Cardiac fibroblast (primary cell): Measurements from ENCODE around the gene GAL3ST2.
"Not testable (repeated sequence)": the region's sequence is repeated elsewhere in the genome, so short reads cannot be mapped to it uniquely, and the experiment has no call there.

Experiments used
- DNase-seq, 2 donors: peaks; one replicate each; pipeline versions ENCODE4 v3.0.0 to v3.0.0-alpha.2; 2010; ENCODE audit warnings: low read depth in 2 of 2
- H3K4me3 ChIP-seq, 2 donors: replicated peaks in 1 of 2; 1 replicate in 1 of 2; 2 replicates in 1 of 2; pipeline ENCODE4 v1.5.1; 2011; ENCODE audit warnings: low read depth in 2 of 2, low read length in 2 of 2, mild to moderate bottlenecking in 2 of 2, moderate library complexity in 1 of 2
- TF ChIP-seq, protein P1 (sequence below): IDR thresholded peaks from one replicate; pipeline ENCODE4 v1.5.1; 2011; ENCODE audit warnings: low read depth, mild to moderate bottlenecking, low read length, inconsistent platforms

Gene GAL3ST2

DNA sequence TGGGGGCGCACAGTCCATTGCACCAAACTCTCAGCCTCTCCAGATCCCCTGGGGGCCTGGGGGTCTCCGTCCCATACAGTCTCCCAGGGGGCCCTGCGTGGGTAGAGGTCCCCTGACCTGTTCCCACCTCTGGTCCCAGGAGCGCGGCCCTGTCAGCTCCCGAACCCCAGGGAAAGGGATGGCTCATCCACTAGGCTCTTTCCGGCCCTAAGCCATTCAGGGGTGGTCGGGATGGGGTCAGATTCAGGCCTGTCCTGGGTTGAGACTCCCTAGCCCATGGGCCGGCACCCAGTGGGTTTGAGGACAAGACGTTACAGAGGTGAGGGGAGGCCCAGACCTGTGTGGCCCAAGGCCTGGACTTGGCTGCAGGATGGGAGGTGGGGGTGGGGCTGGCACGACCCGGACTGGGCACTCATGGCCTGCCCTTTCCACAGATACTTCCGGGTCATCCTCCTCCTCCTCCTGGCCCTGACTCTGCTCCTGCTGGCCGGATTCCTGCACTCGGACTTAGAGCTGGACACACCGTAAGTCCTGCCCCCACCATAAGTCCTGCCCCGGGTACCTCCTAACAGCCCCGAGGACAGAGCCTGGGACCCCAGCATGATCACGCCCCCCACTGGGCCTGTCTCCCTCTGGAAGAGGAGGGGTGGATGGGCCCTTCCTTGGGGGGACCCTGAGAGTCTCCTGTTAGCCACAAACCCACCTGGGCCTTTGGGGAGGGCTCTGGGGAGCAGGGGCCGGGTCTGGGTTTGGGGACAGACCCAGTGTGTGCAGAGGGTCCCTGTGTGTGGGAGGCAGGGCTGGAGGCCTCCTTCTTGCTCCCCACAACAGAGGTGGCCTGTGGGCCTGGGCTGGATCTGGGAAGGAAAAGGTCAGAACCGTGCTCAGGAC lies 22.3 kb downstream of the GAL3ST2 start:
- DNase-seq = no peak
- no peak overlapping the region for H3K4me3 ChIP-seq
- TF ChIP-seq, protein P1, sequence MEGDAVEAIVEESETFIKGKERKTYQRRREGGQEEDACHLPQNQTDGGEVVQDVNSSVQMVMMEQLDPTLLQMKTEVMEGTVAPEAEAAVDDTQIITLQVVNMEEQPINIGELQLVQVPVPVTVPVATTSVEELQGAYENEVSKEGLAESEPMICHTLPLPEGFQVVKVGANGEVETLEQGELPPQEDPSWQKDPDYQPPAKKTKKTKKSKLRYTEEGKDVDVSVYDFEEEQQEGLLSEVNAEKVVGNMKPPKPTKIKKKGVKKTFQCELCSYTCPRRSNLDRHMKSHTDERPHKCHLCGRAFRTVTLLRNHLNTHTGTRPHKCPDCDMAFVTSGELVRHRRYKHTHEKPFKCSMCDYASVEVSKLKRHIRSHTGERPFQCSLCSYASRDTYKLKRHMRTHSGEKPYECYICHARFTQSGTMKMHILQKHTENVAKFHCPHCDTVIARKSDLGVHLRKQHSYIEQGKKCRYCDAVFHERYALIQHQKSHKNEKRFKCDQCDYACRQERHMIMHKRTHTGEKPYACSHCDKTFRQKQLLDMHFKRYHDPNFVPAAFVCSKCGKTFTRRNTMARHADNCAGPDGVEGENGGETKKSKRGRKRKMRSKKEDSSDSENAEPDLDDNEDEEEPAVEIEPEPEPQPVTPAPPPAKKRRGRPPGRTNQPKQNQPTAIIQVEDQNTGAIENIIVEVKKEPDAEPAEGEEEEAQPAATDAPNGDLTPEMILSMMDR = no peak

DNA sequence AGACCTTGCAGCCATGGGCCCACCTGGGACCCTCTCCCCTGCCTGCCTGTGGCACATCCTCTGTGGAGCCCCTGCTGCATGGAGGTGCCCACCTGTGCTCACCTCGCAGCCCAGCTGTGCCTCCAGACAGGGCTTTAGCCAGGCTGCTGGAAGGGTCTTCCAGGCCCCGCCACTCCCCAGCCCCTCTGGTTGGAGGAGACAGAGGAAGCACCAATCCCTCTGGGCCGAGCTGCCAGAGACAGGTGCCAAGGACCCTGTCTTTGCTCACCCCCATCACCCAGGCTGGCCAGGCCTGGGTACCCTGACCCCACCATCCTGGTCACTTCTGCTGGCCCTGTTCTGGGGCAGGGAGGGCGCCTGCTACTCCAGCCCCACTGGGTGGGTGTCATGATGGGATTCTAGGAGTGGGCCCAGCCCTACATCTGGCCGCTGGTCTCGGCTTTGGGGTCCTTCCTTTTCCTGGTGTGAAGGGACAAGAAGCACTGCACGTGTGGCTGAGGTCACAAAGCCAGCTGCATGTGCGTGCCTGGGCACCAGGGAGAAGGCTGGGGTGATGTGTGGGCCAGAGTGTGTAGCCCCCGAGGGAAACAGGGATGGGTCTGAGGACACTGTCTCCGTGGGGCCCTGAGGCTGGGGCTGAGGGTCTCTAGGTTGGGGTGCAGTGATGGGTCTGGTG lies 23.0 kb downstream of the GAL3ST2 start:
- TF ChIP-seq, protein P1 = no peak
- no peak for DNase-seq

DNA sequence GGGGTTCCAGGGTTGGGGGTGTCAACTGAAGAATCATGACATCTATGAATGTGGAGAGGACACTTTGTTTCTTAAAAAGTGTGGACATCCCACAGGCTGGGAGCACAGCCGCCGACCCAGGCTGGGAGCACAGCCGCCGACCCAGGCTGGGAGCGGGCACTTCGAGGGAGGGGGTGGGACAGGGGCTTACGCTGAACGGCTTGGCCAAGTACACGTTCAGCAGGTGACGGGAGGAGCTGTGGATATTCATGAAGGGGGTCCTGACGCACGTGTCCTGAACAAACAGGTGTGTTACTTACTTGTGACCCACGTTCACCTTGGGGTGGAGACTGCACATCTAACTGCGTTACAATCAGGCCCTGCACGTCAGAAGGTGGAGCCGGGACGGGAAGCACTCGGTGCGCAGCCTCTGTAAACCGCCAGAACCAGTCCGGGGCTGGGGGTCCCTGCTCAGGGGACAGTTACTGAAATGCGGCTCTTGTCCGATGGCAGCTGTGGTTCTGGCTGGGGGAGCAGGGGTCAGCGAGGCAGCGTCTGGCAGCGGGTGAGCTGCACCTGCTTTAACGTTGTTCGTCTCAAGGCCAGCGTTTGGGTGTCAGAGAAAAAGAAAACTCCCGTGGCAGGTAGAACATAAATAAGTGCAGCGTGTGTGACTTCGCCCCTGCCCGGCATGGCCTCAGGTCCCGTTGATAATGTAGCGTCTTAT lies 23.7 kb downstream of the GAL3ST2 start:
- H3K4me3 ChIP-seq, DNase-seq: not testable (repeated sequence)

More for the DNA sequence above, 23.0 kb downstream of the GAL3ST2 start:
- no peak overlapping the region for H3K4me3 ChIP-seq

DNA sequence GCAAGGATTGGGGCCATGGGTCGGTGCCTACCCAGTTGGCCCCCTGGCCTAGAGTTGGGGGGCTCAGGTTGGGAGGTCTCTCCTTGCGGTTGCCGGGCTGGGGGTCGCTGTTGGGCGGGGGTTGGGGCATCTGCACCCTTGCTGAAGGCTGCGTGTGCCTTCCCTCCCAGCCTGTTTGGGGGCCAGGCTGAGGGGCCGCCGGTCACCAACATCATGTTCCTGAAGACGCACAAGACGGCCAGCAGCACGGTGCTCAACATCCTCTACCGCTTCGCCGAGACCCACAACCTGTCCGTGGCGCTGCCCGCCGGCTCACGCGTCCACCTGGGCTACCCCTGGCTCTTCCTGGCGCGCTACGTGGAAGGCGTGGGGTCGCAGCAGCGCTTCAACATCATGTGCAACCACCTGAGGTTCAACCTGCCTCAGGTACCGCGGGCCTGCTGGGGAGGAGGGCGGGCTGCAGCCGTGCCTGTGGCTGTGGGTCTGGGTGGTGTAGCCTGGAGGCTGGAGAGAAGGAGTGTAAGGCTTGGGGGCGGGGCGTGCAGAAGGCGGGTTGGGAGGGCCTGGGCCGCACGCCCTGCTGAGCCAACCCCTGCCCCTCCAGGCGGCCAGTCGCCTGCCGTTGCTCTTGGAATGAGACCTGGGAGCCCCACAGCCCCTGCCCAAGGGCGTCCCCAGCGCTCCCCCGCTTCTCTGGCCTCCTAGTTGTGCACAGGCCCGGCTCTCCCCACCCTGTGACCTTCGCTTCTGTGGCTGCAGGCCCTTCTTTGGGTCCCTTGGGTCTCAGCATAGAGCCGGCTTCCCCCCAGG lies 25.2 kb downstream of the GAL3ST2 start:
- TF ChIP-seq, protein P1 = no peak
- no peak overlapping the region for H3K4me3 ChIP-seq
- DNase-seq = no peak

DNA sequence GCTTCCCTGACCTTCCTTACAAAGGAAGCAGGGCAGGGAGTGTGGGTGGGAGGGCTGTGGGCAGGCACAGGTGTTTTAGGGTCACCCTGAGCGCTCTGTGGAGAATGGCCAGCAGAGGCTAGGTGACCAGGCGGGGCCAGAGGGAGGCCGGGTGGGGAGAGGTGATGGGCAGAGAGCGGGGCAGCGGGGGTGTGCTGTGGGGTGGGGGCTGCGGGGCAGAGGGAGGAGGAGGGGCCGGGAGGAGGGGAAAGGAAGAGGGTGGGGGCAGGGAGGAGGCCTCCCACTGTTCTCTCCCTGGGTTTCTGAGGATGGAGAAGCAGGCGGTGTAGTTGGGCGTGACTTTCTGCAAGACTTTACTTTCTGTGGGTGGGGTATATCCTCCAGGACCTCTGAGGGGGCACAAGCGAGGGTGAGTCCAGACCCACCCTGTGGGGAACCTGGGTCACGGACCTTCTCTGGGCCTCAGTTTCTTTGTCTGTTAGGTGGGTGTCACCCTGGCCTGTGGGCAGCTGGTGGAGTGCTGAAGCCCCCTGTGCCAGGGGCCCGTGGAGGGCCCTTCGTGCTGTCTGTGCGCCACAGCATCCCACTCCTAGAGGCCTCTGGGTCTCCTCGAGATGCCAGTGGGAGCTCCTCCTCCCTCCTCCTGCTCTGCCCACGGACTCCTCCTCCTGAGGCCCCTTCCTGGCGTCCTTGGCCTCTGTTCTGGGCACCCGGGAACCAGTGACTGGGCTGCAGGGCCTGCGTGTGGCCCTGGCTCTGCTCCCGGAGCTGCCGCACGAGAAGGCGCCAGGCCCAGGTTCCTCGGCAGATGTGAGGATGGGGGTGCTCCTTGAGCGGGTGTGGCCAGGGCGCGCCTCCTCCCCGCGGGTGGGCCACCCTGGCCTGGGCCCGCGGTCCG lies 26.0 kb downstream of the GAL3ST2 start:
- no peak overlapping the region for H3K4me3 ChIP-seq
- no peak for DNase-seq
- TF ChIP-seq, protein P1 = no peak
